ENCODE measurements around the gene SEMA6A.
"Not testable (repeated sequence)": the region's sequence is repeated elsewhere in the genome, so short reads cannot be mapped to it uniquely, and the experiment has no call there.

Gene SEMA6A

DNA sequence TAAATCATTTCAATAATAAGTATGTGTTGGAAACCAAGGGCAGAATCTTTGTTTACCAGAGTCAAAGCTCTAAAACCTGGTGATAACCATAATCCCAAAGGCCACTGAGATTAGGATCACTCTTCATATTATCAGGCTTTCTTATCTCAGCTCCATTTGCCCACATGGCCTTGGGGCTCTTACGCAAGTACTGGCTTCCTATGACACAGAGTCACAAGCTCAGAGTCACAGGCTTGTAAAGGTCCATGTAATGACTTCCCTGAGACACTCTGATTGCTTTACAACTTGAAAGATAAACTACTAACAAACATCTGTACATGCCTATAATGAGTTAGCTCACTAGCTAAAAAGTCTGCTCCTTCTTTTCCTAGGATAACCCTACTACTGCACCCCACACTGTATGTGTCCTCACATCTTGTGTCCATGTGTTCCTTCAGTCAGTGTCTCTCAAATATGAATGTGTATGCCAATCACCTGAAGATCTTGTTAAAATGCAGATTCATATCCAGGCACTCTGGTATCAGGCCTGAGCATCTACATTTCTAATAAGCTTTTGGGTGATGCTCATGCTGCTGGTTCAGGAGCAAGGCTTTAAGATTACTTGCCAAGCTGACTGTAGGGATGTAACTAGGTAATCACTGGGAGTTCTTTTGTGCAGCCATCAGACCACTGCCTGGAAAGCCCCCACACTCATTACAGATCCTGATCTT, 28.4 kb downstream of the SEMA6A start:
- DNase-seq, result no peak

DNA sequence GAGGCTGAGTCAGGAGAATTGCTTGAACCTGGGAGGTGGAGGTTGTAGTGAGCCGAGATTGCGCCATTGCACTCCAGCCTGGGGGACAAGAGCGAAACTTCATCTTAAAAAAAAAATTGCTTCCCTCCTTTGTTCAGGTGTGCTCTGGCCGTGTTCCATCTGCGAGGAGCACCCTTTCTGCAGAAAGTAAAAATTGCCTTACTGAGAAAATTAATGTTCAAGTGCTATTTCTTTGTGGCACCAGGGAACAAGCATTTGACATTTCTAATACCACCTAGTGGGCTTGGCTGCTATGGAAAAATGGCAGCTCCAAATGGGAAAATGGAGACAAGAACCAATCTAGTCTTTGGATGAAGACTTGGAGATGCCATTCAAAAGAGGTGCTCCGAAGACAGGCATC, 29.2 kb downstream of the SEMA6A start:
- not testable (repeated sequence) for DNase-seq

DNA sequence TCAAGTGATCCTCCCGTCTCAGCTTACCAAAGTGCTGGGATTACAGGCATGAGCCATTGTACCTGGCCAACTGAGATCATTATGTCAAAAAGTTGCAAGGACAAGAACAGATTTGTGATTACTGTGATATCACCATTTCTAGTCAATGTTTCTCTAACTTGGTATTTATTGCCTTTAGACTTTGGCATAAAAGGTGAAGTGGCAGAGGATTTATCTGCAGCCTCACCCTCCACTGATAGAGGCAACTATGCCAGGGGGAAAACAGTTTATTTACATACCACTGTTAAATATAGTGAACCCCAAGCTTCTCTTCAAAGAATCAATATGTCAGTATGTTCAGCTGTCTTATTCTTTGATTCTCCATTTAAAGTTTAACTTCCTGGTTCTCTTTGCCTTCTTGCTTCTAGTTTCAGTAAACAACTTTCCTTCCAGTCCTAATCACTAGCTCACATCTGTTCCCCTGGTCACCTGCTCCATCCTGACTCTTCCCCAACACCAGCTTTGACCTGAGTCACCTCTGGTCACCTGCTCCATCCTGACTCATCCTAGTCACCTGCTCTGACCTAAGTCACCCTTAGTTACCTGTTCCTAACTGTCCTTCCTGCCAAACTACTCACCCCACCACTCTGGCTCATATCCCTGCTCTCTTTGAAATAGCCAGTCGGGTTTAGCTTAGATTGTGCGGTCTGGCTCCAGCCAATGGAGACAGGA, 29.9 kb downstream of the SEMA6A start:
- no peak for DNase-seq

DNA sequence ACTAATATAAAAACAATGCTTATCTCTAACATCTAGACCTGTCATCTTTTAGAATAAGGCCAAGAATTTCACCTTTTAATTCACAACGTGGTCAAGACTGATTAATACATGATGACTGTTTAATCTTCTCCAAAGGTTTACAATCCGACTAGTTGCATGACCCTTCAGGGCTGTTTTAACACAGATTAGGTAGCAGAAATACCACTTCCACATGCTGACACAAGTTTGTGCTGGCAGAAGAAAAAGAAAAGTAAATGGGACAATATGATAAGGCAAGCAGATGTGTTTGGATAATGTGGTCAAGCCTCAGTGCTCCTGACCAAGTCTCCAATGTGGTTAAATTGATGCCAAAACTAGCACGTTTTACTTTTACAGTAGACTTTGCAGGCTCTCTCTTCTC, 31.1 kb downstream of the SEMA6A start:
- no peak for DNase-seq

DNA sequence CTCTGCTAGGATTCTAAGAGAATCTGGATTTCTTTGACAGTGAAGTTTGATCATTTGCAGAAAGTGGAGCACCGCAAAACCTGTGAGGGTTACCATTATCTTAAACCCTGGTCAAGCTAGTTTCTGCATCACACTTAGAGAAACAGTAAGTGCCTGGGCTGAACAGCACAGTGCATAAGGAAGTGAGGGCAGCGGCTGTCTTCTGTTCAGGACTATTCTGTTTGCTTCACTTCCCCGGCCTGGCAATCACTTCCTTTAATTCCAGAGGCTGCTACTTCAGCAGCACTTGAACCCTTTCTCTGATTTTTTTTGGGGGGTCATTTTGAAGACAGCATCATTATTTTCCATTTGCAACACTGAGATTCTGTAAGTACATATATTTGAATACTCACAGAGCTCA, 32.0 kb downstream of the SEMA6A start:
- DNase-seq, result no peak

DNA sequence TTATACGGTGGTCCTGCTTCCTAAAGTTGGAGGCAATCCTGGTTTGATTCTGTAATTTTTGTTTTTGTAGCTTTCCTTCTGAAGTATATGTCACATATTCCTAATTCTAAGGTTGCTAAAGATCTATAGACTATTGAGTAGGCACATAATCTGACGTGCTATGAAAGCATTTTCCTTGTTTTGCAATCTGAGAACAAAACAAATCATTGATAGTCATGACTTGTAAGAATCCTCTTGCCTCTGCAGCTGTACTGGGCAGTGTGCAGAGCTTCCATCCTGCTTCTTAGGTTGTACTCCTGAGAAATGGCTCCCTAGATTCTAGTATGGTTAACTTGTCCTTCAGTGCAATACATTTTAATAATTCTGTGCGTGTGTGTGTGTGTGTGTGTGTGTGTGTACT, 35.4 kb downstream of the SEMA6A start:
- DNase-seq, result no peak

DNA sequence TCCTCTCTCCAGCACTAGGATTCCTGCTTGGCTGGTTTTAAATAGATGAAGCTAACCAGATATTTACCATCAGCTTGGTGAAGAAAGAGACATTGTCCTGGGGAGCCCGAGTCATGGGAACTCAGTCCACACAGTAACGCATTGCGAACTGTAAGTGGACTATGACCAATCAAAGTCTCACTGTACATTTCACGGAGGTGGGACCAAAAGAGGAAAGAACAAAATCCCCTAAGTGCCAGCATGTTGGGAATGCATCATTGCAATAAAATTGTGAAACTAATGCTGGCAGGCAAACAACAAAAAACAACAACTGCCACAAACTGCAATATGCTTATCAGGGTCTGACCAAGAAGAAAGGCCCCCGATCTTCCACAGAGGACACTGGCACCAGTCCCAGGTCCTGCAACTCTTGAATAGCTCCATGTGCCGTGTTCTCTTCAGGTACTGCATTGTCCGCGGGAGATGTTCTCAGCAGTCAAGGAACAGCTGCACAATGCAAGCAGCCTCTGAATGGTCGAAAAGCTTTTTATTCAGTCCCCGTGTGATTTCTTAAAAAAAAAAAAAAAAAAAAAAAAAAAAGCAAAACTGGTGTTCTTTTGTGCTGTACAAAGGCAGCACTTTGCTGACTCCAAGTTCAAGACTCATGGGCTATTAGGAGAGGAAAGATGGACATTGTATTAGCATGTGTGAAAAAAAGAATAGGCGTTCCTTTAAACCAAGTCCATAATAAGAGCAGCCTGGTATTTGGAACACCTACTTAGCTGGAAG, 38.1 kb downstream of the SEMA6A start:
- no peak for DNase-seq

DNA sequence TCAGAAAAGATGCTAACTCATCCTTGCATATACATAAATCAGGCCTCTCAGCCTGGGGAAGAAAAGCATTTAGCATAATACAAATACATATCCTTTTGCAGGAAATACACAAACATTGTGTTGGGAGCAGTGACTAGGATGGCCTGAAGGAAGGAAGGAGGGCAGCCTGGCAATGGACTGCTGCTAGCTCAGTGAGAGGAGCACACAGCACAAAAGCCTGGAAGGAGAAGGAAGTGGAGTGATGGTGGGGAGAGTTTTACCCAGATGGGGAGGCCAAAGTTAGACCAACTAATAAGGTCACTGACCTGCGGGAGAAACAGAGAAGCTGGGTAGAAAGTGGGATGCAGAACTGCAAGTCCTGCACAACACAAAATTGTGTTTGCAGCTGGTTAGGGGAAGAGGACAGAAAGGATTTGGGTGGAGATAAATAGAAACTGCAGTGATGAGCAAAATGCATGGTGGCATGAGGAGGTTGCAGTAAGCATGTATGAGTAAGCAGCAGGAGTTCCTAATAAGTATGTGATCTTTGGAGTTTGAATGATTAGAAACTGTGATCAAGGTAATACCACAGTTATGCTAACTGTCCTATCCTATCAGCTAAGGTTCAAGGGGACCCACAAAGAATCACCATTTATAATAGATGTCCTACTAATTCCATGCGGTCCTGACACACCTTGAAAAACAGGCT, 39.5 kb downstream of the SEMA6A start:
- DNase-seq, result no peak

DNA sequence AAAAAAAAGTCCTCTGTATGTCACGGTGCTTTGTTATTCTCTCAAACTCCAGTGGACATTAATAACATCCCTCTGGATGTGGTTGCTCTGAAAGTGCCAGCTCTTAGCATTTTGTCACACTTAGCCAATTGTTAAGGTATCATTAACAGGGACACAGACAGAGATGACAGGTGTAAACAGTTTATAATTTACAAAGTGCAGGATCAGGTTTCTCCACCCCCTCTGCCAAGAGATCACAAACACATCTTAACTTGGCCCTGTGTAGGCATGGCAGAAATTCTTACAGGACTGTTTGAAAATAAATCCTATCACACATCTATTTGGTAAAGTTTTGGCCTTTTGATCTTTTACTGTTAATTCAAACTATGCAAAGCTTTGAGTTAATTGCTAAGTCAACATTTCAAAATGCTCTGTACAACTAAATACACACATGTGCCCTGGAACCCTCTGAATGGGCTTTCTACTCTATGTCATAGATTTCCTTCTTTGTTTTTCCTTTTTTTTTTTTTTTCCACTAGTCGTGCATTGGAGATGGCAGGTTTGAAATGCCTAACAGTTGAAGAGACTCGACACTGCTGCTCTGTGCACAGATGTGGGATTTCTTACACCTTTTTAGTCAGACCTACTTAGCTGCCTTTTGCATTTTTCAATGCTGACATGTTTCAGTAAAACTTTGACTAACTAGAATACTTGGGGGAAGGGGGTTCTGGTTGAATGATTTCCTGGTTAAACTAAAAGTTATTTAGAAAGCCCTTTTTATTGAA, 41.7 kb downstream of the SEMA6A start:
- DNase-seq, result no peak

DNA sequence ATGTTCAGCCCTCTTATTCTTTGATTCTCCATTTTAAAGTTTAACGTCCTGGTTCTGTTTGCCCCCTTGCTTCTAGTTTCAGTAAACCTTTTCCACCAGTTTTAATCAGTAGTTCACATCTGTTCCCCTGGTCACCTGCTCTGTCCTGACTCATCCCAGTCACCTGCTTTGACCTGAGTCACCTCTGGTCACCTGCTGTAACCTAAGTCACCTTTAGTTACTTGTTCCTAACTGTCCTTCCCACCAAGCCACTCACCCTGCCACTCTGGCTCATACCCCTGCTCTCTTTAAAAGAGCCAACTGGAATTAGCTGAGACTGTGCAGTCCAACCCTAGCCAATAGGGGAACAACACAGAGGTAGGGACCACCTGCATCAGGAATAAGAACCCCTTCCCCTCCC, 43.0 kb downstream of the SEMA6A start:
- DNase-seq, result no peak

DNA sequence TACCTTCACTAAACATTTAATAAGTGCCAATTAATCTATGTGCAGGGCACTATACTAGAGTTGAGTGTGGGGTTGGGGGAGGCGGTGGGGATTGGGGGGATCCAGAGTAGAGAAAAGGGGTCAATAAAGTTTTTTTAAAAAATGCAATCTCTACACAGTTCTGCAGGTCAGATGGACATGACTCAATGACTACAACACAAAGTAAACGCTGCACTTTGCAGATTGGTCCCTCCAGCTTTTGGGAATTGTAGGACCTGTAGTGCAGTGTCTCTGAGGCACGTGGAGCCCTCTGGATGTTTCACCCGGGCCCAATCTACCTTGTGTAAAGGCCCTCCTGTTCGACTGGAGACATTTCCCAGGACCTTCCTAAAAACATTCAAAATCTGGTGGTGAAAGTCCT, 43.5 kb downstream of the SEMA6A start:
- no peak for DNase-seq

DNA sequence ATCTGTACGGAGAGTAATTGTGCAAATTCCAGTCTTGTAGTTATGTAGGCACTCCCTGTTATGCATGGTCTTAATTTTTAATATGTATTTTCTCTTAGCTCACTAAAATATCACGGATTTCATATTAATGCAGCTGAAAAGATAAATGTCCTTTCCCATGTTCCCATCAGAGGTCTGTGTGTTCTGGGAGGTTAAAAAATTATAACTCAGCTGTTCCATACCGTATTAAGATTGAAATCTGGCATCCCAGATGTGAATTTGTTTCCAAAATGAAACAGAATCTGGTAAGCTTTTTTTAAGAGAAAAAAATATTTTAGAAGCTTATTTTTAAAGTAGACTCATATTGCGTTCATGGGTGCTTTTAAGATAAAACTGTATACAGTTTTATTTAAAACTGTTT, 44.3 kb downstream of the SEMA6A start:
- DNase-seq, result no peak

DNA sequence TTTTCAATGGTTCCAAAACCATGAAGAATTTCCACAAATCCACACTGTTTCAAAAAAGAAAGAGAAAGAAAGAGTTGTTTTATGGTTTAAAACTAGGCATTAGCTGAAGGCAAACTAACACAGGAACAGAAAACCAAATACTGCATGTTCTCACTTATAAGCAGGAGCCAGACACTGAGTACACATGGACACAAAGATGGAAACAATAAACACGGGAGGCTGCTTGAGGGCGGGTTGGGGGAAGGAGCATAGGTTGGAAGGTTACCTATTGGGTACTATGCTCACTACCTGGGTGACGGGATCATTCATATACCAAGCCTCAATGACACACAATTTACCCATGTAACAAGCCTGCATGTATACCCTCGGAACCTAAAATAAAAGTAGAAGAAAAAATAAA, 45.0 kb downstream of the SEMA6A start:
- DNase-seq, result no peak

DNA sequence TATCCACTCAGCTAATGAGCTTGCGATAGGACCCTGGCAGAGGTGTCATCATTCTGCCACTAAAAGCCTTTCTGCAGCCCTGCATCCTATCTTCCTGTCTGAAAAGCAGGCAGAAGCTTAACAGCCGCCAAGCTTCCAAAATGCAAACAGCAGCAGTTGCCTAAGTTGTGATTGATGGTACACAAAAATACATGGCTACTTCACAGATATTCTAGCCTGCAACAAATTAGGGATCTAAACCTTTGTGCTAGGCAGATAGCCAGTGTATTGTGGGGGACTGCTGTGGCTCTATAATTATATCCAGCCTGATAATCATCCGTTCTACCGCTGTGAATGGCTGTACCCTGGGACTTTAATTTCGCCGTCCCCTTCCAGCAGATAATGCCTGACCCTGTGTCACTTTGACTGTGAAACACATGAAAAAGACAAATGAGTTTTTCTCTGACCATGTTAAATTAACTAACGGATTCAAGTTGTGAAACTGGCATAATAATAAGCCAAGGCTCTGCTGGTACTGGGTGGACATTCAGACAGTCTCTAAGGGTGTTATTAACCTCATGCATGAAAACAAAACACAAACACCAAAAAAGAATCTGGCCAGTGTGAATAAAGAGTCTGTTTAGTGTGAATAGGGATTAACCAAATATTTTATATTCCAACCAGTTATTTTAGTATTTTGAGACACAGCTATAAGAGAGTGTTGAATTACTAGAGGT, 45.9 kb downstream of the SEMA6A start:
- no peak for DNase-seq

DNA sequence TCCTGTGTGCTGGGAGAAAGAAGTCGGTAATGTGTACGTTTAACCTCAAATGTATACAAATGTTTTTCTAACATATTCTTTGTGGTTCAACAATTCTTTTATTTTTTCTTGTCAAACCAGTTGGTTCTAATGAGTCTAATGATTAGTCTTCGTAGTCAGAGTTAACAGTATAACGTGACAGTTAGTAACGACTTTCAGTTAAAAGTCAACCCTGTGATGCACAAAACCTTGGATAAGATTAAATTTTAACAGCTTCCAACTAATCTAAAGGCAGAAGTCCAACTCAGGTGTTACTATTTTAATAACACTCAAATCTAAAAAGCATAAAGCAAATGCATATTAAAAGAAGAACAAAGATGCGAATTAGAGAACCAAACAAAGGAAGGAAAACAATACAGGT, 47.0 kb downstream of the SEMA6A start:
- no peak for DNase-seq

DNA sequence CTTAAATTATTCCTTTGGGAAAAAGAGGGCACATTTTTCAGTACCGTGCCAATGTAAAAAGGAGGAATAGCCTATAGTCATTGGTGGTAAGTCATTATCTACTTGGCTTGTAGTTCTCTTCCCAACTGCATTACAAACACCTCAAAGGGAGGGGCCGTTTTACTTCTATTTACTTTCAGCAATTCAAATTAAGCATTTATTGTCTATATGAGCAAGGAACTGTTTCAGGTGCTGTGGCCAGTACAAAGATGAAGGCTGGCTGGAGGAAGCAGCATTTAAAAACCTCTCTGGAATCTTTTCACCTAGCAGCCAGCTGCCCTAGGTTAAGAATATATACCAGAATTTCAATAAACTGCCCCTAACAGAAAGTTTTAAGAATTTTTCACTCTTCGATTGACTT, 48.9 kb downstream of the SEMA6A start:
- DNase-seq, result no peak

DNA sequence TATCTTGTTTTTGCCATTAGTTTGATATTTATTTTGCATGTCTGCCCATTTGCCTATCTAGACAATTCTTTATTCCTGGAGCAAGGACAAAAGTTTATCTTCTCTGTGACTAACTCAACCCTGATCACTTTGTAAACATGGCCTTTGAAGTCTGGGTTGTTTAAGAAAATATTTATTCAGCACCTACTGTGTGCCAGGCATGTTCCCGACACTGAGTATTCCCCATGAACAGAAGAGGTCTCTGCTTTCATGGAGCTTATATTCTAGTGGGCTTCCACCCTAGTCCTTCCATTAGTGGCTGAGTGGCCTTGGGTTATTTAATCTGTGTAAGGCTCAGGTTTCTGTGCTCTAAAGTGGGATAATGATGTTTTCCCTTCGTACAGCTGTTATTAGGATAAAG, 49.7 kb downstream of the SEMA6A start:
- no peak for DNase-seq

DNA sequence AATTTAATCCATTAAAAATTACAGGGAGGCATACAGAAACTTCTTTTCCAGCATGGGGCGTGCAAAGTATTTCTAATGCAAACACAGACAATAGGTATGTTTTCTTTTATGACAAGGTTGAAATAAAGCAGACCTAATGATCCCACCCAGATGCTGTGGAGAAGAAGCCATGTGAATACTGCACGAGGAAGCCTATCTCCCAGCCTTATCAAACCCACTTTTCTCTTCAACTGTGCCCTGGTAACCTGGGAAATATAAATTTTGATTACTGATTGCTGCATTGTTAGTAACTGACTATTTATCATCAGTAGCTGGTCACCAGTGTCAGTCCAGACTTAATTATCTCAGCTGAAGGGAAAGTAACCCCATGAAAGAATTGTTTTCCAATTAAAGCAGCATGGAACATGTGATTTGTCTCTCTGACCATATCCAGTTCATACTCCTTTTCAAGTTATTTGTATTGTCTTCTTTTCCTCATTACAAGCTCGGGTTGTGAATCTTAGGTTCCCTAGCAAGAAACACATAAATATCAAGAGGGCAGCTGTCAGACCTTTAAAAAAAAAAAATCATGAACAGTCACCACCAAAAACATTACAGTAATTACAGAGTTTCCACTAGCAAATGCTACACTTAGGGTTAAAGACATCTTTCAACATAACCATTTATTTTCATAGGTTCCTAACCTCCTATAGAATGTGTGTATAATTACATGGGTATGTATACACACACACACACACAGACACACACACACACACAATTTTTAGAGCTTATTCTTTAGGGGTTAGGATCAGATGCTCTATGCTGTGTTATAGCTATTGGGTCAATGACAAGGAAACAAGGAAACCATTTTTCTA, 50.3 kb downstream of the SEMA6A start:
- no peak for DNase-seq

DNA sequence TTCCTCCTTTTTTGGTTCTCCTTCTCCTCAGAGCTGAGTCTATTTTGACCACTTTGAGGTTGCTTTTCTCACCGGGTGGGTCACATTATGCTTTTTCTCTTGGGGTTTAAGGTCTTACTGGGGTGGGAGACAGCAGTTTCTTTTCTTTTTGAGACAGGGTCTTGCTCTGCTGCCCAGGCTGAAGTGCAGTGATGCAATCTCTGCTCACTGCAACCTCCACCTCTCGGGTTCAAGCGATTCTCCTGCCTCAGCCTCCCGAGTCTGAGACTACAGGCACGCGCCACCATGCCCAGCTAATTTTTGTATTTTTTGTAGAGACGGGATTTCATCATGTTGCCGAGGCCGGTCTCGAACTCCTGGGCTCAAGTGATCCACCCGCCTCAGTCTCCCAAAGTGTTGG, 51.4 kb downstream of the SEMA6A start:
- not testable (repeated sequence) for DNase-seq

DNA sequence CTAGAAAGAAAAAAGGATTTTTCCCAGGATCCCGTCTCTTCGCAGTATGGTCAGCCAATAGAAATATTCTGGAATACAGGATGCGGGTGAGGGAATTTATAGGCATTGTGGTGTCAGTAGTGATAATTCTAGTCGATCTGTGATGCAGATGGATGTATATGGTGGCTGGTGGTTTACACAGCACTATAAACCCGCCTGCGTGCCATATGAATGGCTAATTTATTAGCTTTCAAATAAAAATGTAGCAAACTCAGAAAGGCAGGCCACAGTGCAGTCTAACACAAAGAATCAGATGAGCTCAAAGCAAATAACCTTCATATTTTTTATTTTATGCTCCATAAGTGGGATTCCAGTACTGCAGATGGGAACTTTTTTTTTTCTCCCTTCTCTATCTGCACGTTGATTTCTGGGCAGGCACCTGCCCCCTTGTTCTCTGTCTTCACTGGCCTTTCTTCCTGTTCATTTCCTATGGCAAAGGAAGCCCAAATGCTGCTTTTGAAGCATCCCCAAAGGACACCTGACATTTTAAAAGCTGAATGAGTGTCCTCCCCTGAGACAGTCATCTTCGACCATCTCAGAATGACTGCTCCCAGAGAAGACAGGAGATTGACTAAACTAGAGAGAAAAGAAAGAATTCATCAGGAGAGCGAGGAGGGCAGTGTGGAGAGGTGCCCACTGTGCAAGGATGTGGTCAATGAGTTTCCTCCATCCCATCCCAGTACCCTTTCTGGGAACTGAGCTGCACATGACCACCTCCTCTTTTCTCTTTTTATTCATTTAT, 52.1 kb downstream of the SEMA6A start:
- no peak for DNase-seq

Measured in activated gamma-delta T cell treated with Interleukin-2 at 50 U/mL for 16 hours (primary cell).